OCI-LY7 (cell line): Measurements from ENCODE around the gene TMEM247. TPM values are rescaled to one million over a fixed set of nuclear protein-coding genes. Genes with fewer than 3 reads are reported as not detected.

Experiments used
- BruUV-seq: library from RNA; stranded (reverse); fragments of 400-500 nt; replicated peaks from 2 replicates; lab custom pipeline; 2021; lab: Mats Ljungman, UMichigan
- CTCF ChIA-PET: fragments of 300-600 bp; sonication (Branson Sonifier 250); formaldehyde crosslinking; loops from one replicate; lab custom pipeline; 2022; ENCODE audit warnings: antibody characterized with exemption; ENCODE audit not compliant: unreplicated experiment; lab: Charles Lee
- POLR2A ChIA-PET: fragments of 300-600 bp; sonication (Branson Sonifier 250); formaldehyde crosslinking; loops from one replicate; lab custom pipeline; 2022; ENCODE audit warnings: antibody characterized with exemption; lab: Charles Lee
- DNase-seq: peaks from one replicate; pipeline ENCODE4 v3.0.0-alpha.2; 2015; ENCODE audit warnings: low spot score
- H2AFZ ChIP-seq: fragments of 200-600 bp; sonication (generic), shearing (Covaris generic); 2 replicates; pipeline ENCODE4 v1.6.1; 2014; ENCODE audit warnings: mild to moderate bottlenecking, antibody characterized with exemption, low read length, moderate library complexity
- H3K27ac ChIP-seq: fragments of 200-600 bp; sonication (generic); 2 replicates; pipeline ENCODE4 v1.5.1; 2014; ENCODE audit warnings: mixed run types, low read depth, mild to moderate bottlenecking, moderate library complexity, low read length, inconsistent platforms; ENCODE audit not compliant: poor library complexity, severe bottlenecking
- H3K36me3 ChIP-seq: fragments of 200-600 bp; sonication (generic); 2 replicates; pipeline ENCODE4 v1.6.1; 2014; ENCODE audit warnings: mild to moderate bottlenecking, antibody characterized with exemption, low read length, moderate library complexity, mixed read lengths; ENCODE audit not compliant: insufficient read depth
- H3K4me1 ChIP-seq: fragments of 200-600 bp; sonication (generic); 2 replicates; pipeline ENCODE4 v1.5.1; 2014; ENCODE audit warnings: mild to moderate bottlenecking, low read length; ENCODE audit not compliant: insufficient read depth, poor library complexity, severe bottlenecking
- H3K4me2 ChIP-seq: fragments of 200-600 bp; sonication (generic); 2 replicates; pipeline ENCODE4 v1.6.1; 2014; ENCODE audit warnings: mild to moderate bottlenecking, low read length
- H3K4me3 ChIP-seq: fragments of 200-600 bp; sonication (generic); 2 replicates; pipeline ENCODE4 v1.5.1; 2014; ENCODE audit warnings: mild to moderate bottlenecking, low read depth, low read length; ENCODE audit not compliant: poor library complexity, severe bottlenecking
- H3K79me2 ChIP-seq: fragments of 200-600 bp; sonication (generic); 2 replicates; pipeline ENCODE4 v1.6.1; 2016; ENCODE audit warnings: low read depth, mild to moderate bottlenecking, low read length, moderate library complexity, mixed read lengths; ENCODE audit not compliant: insufficient read depth
- H3K9me2 ChIP-seq: fragments of 200-600 bp; sonication (generic); 2 replicates; pipeline ENCODE4 v1.6.1; 2016; ENCODE audit warnings: mild to moderate bottlenecking, low read length, mixed read lengths; ENCODE audit not compliant: insufficient read depth
- H3K9me3 ChIP-seq: fragments of 200-600 bp; sonication (generic); 2 replicates; pipeline ENCODE4 v1.6.1; 2014; ENCODE audit warnings: mild to moderate bottlenecking, mixed run types, low read length, mixed read lengths
- H4K20me1 ChIP-seq: fragments of 200-600 bp; sonication (generic); 2 replicates; pipeline ENCODE4 v1.6.1; 2014; ENCODE audit warnings: mild to moderate bottlenecking, antibody characterized with exemption, low read length, moderate library complexity, mixed read lengths; ENCODE audit not compliant: insufficient read depth
- CTCF ChIP-seq: fragments of 200-600 bp; sonication (generic); conservative IDR thresholded peaks from 2 replicates; pipeline ENCODE4 v1.5.1; 2014; ENCODE audit warnings: mild to moderate bottlenecking, antibody characterized with exemption, low read length, moderate library complexity, mixed read lengths
- EZH2phosphoT487 ChIP-seq: fragments of 200-600 bp; sonication (generic); IDR thresholded peaks from 2 replicates; pipeline ENCODE4 v1.6.1; 2018; ENCODE audit warnings: low read depth, borderline replicate concordance, mild to moderate bottlenecking, mixed run types, antibody characterized with exemption, low read length, moderate library complexity, mixed read lengths
- intact Hi-C: fragments of 100-400 bp; cut with micrococcal nuclease; formaldehyde crosslinking; loops from one replicate; pipeline ENCODE4 v1.10.0; 2022; ENCODE audit not compliant: unreplicated experiment
- total RNA-seq, 2 experiments: library from RNA; depleted of rRNA in 1 of 2; stranded (reverse); fragments of >200 nt in 1 of 2; shearing (Covaris generic) in 1 of 2; gene quantifications; 2 replicates each; pipeline ENCODE4 v1.2.3, GENCODE V29; 2014 to 2022

The TMEM247 gene
- total RNA-seq, 2 experiments from 2014 or later: not detected

- H3K4me3 ChIP-seq: no peak overlapping the region
- ChIA-PET POLR2A (no interaction called here), CTCF (no interaction called here)
- BruUV-seq: no TSS peak
- TF ChIP-seq EZH2phosphoT487: no peak
- no peak for TF ChIP-seq CTCF
- intact Hi-C loops: no loop called here
- no peaks in the 10 kb centered on the region for H3K9me2 ChIP-seq
- no peaks in the 10 kb centered on the region for H3K36me3 ChIP-seq
- H3K4me2 ChIP-seq: no peak overlapping the region
- no peaks in the 10 kb centered on the region for H4K20me1 ChIP-seq
- no peak for DNase-seq
- H3K79me2 ChIP-seq: no peaks in the 10 kb centered on the region
- H3K27ac ChIP-seq: no peak overlapping the region
- H2AFZ ChIP-seq: no peak overlapping the region
- H3K4me1 ChIP-seq: peaks cover 22% of the 10 kb centered on the region
- no peaks in the 10 kb centered on the region for H3K9me3 ChIP-seq
Measured at GRCh38 chr2:46492301-46492700, 12.9 kb downstream of the TMEM247 start.

GRCh38 chr2:46493241-46493970 is 14.0 kb downstream of the TMEM247 start:
- DNase-seq: no peak
- Histone ChIP-seq H3K36me3 (no peaks in the 10 kb centered on the region), H3K4me3 (no peak overlapping the region), H4K20me1 (no peaks in the 10 kb centered on the region), H3K27ac (no peak overlapping the region), H3K4me2 (no peak overlapping the region), H3K9me3 (no peaks in the 10 kb centered on the region), H2AFZ (no peak overlapping the region), H3K4me1 (peaks cover 22% of the 10 kb centered on the region), H3K79me2 (no peaks in the 10 kb centered on the region), H3K9me2 (no peaks in the 10 kb centered on the region)
- ChIA-PET CTCF (no interaction called here), POLR2A (interaction anchor here (0.9 kb wide), 1 partner anchor 23 kb away, joined by 3 read pairs; no protein-coding TSS in a partner anchor)
- no TSS peak for BruUV-seq
- intact Hi-C loops: no loop called here
- TF ChIP-seq EZH2phosphoT487 (no peak), CTCF (no peak)

GRCh38 chr2:46493971-46494250 is 14.5 kb downstream of the TMEM247 start:
- Histone ChIP-seq H3K4me3 (no peak overlapping the region), H3K9me2 (no peaks in the 10 kb centered on the region), H3K36me3 (no peaks in the 10 kb centered on the region), H3K4me2 (no peak overlapping the region), H3K27ac (no peak overlapping the region), H3K79me2 (no peaks in the 10 kb centered on the region), H4K20me1 (no peaks in the 10 kb centered on the region), H2AFZ (no peak overlapping the region), H3K4me1 (peaks cover 22% of the 10 kb centered on the region), H3K9me3 (no peaks in the 10 kb centered on the region)
- ChIA-PET POLR2A (interaction anchor here (1.5 kb wide), 1 partner anchor 27 kb away, joined by 3 read pairs; no protein-coding TSS in a partner anchor), CTCF (no interaction called here)
- no peak for DNase-seq
- TF ChIP-seq EZH2phosphoT487 (no peak), CTCF (no peak)
- intact Hi-C loops: no loop called here
- BruUV-seq: no TSS peak
